Endothelial cell of umbilical vein (primary cell): ENCODE data around the gene CEBPB. TPM values are rescaled to one million over a fixed set of nuclear protein-coding genes. Genes with fewer than 3 reads are reported as not detected.

Source experiments
- BruUV-seq: library from RNA; stranded (reverse); fragments of 400-500 nt; replicated peaks from 2 replicates; lab custom pipeline; 2021; lab: Mats Ljungman, UMichigan
- CTCF ChIA-PET: fragments of 300-600, 350-600 bp; sonication (Branson Sonifier 250); formaldehyde crosslinking; loops from one replicate; lab custom pipeline; 2021; ENCODE audit warnings: antibody characterized with exemption, inconsistent platforms; lab: Charles Lee
- POLR2A ChIA-PET: fragments of 300-600, 350-600 bp; sonication (Branson Sonifier 250); formaldehyde crosslinking; loops from one replicate; lab custom pipeline; 2021; ENCODE audit warnings: antibody characterized with exemption, inconsistent platforms; lab: Charles Lee
- DNase-seq: peaks from one replicate; pipeline ENCODE4 v3.0.0-alpha.2; 2011; ENCODE audit warnings: low read depth, low spot score
- FAIRE-seq: peaks from 2 replicates; lab custom pipeline; 2011; peaks lifted over from hg19 to GRCh38; lab: Jason Lieb, UNC
- H2AFZ ChIP-seq: 2 replicates; pipeline ENCODE4 v1.6.0; 2012; ENCODE audit warnings: low read depth, low read length, control low read depth, inconsistent platforms
- H3K27ac ChIP-seq: 2 replicates; pipeline ENCODE4 v1.5.1; 2011; ENCODE audit warnings: low read depth, mild to moderate bottlenecking, control low read depth, low read length, moderate library complexity; ENCODE audit not compliant: insufficient read depth
- H3K27me3 ChIP-seq, 2 experiments: 2 replicates each; pipeline versions ENCODE4 v1.6.0 to v1.6.1; 2011; ENCODE audit warnings: low read length in 2 of 2, mixed read lengths in 1 of 2; ENCODE audit not compliant: control insufficient read depth in 2 of 2, insufficient read depth in 2 of 2
- H3K36me3 ChIP-seq, 2 experiments: 2 replicates in 1 of 2; 3 replicates in 1 of 2; pipeline ENCODE4 v1.5.1; 2011; ENCODE audit warnings: low read length in 2 of 2, mild to moderate bottlenecking in 1 of 2, moderate library complexity in 1 of 2; ENCODE audit not compliant: control insufficient read depth in 2 of 2, insufficient read depth in 2 of 2; ENCODE audit errors: extremely low read depth in 1 of 2
- H3K4me1 ChIP-seq: 3 replicates; pipeline ENCODE4 v1.5.1; 2011; ENCODE audit warnings: mild to moderate bottlenecking, low read length; ENCODE audit not compliant: control insufficient read depth, insufficient read depth; ENCODE audit errors: extremely low read depth
- H3K4me2 ChIP-seq: 2 replicates; pipeline ENCODE4 v1.6.1; 2011; ENCODE audit warnings: low read length, control low read depth, mixed read lengths; ENCODE audit not compliant: insufficient read depth
- H3K4me3 ChIP-seq, 3 experiments: fragments of 200-600 bp in 1 of 3; sonication (generic), shearing (Covaris generic) in 1 of 3; replicated peaks in 1 of 3; 2 replicates each; pipeline ENCODE4 v1.5.1; 2011 to 2016; ENCODE audit warnings: control low read depth in 3 of 3, low read length in 3 of 3, mild to moderate bottlenecking in 2 of 3, inconsistent platforms in 1 of 3, low read depth in 1 of 3, moderate library complexity in 1 of 3; ENCODE audit not compliant: insufficient read depth in 1 of 3
- H3K79me2 ChIP-seq: 2 replicates; pipeline ENCODE4 v1.6.0; 2012; ENCODE audit warnings: low read length, inconsistent platforms; ENCODE audit not compliant: control insufficient read depth, insufficient read depth
- H3K9ac ChIP-seq: replicated peaks from 2 replicates; pipeline ENCODE3; 2011; ENCODE audit warnings: low read length, control low read depth; ENCODE audit not compliant: insufficient read depth; ENCODE audit errors: extremely low read depth
- H3K9me1 ChIP-seq: replicated peaks from 3 replicates; pipeline ENCODE4 v1.6.0; 2011; ENCODE audit warnings: mild to moderate bottlenecking, low read length; ENCODE audit not compliant: control insufficient read depth, insufficient read depth; ENCODE audit errors: extremely low read depth
- H3K9me3 ChIP-seq: replicated peaks from 2 replicates; pipeline ENCODE4 v1.5.1; 2012; ENCODE audit warnings: low read length, inconsistent platforms; ENCODE audit not compliant: control insufficient read depth, insufficient read depth
- H4K20me1 ChIP-seq: replicated peaks from 2 replicates; pipeline ENCODE3; 2011; ENCODE audit warnings: mild to moderate bottlenecking, low read length; ENCODE audit not compliant: control insufficient read depth, insufficient read depth; ENCODE audit errors: extremely low read depth
- CTCF ChIP-seq, 2 donors: IDR thresholded peaks; 1 replicate in 1 of 2; 2 replicates in 1 of 2; pipeline ENCODE4 v1.5.1; 2011; ENCODE audit warnings: low read length in 2 of 2, mild to moderate bottlenecking in 2 of 2, moderate library complexity in 2 of 2, control low read depth in 1 of 2, inconsistent platforms in 1 of 2, low read depth in 1 of 2; ENCODE audit not compliant: insufficient read depth in 1 of 2; ENCODE audit errors: extremely low read depth in 1 of 2
- EZH2 ChIP-seq: IDR thresholded peaks from 2 replicates; pipeline ENCODE4 v1.6.1; 2012; ENCODE audit warnings: borderline replicate concordance, low read depth, mild to moderate bottlenecking, moderate library complexity, low read length, inconsistent platforms; ENCODE audit not compliant: severe bottlenecking
- FOS ChIP-seq: IDR thresholded peaks from 2 replicates; pipeline ENCODE4 v1.6.1; 2011; ENCODE audit warnings: mild to moderate bottlenecking, low read length, moderate library complexity, borderline replicate concordance; ENCODE audit not compliant: insufficient read depth
- GATA2 ChIP-seq: IDR thresholded peaks from 2 replicates; pipeline ENCODE4 v1.7.0; 2011; ENCODE audit warnings: low read depth, mild to moderate bottlenecking, moderate library complexity, mixed read lengths, low read length; ENCODE audit not compliant: insufficient read length, insufficient read depth
- JUN ChIP-seq: IDR thresholded peaks from 2 replicates; pipeline ENCODE4 v1.6.1; 2011; ENCODE audit warnings: borderline replicate concordance, low read depth; ENCODE audit not compliant: insufficient read length, insufficient read depth
- MAX ChIP-seq: IDR thresholded peaks from 2 replicates; pipeline ENCODE4 v1.6.1; 2011; ENCODE audit not compliant: insufficient read depth, insufficient read length
- MYC ChIP-seq: IDR thresholded peaks from one replicate; pipeline ENCODE4 v1.6.1; 2011; ENCODE audit warnings: mild to moderate bottlenecking, low read depth, low read length
- POLR2A ChIP-seq: IDR thresholded peaks from 2 replicates; pipeline ENCODE4 v1.6.1; 2012; ENCODE audit warnings: low read depth, mild to moderate bottlenecking, control low read depth, low read length
- POLR2AphosphoS5 ChIP-seq: IDR thresholded peaks from 2 replicates; pipeline ENCODE4 v1.6.1; 2012; ENCODE audit warnings: low read depth, mild to moderate bottlenecking, control low read depth, low read length, moderate library complexity; ENCODE audit not compliant: insufficient read depth
- dilution Hi-C: fragments of 300-500 bp; cut with MboI; formaldehyde crosslinking; loops from one replicate; pipeline ENCODE4 v1.15.0; 2019; ENCODE audit warnings: low sequenced_read_pairs; ENCODE audit not compliant: extremely low pct_ligation_motif_present
- intact Hi-C: fragments of 100-400 bp; cut with micrococcal nuclease; formaldehyde crosslinking; loops from one replicate; pipeline ENCODE4 v1.10.0; 2022
- polyA plus RNA-seq, 4 experiments: library from polyadenylated mRNA; depleted of rRNA in 3 of 4; stranded (reverse) in 3 of 4; unstranded in 1 of 4; fragments of >200 nt; gene quantifications; 2 replicates each; pipeline versions ENCODE4 v1.2.1 to v1.2.3, GENCODE V29; 2011 to 2012; ENCODE audit warnings: missing spikeins in 1 of 4
- total RNA-seq: library from RNA; stranded (reverse); gene quantifications from 2 replicates; pipeline ENCODE4 v1.2.3, GENCODE V29; 2021

The CEBPB gene
- total and polyA plus RNA-seq, 2 donors (not counting 3 experiments of a cell fraction or from before 2014, with no cell fraction given): 3.7 to 11.4 TPM

- intact Hi-C loops: no loop called here
These were observed 51.5 kb downstream of the CEBPB start for GRCh38 chr20:50242178-50242514.

More at GRCh38 chr20:50242178-50242514, 51.5 kb downstream of the CEBPB start:
- Histone ChIP-seq H3K79me2 (no peaks in the 10 kb centered on the region), H3K36me3 (no peaks in the 10 kb centered on the region), H3K9me1 (no peaks in the 10 kb centered on the region), H3K27ac (no peak overlapping the region), H4K20me1 (no peaks in the 10 kb centered on the region), H3K27me3 (peaks cover 10 to 16% of the 10 kb centered on the region in 2 experiments), H3K4me2 (no peak overlapping the region), H3K4me3 (no peak overlapping the region), H2AFZ (no peak overlapping the region), H3K9ac (no peak overlapping the region), H3K9me3 (no peaks in the 10 kb centered on the region), H3K4me1 (no peaks in the 10 kb centered on the region)
- BruUV-seq: no TSS peak
- no peak for FAIRE-seq
- POLR2A ChIA-PET: no interaction called here
- CTCF ChIA-PET: interaction anchor here (0.7 to 1.2 kb wide), 3 partner anchors 16 to 65 kb away, joined by 3 to 4 read pairs (median 3); no protein-coding TSS in a partner anchor
- DNase-seq: no peak
- TF ChIP-seq MYC (no peak), FOS (no peak), POLR2A (no peak), JUN (no peak), CTCF (IDR thresholded peaks at IDR 0.05; ENCODE audit: extremely low read depth in 1 of 2, insufficient read depth in 1 of 2, low read depth in 1 of 2, low read length in 2 of 2) (no peak), MAX (no peak), EZH2 (no peak), POLR2AphosphoS5 (no peak), GATA2 (no peak)
- dilution Hi-C loops: no loop called here

Other genes with a start within 250 kb of the CEBPB start
- 13.4 and 14.5 TPM in 2 replicates for gene SNAI1, start 207.8 kb upstream of the CEBPB start, total RNA-seq
- 10.8 and 11.5 TPM in 2 replicates for gene SNAI1, start 207.8 kb upstream of the CEBPB start, polyA plus RNA-seq
- 147 and 156 TPM in 2 replicates for gene UBE2V1, start 77.7 kb upstream of the CEBPB start, total RNA-seq
- 111 and 145 TPM in 2 replicates for gene UBE2V1, start 77.7 kb upstream of the CEBPB start, polyA plus RNA-seq
- gene PEDS1, start 37.1 kb upstream of the CEBPB start, total RNA-seq: 62.7 and 71.9 TPM in 2 replicates
- gene PEDS1, start 37.1 kb upstream of the CEBPB start, polyA plus RNA-seq: 131 and 182 TPM in 2 replicates